CD4-positive, alpha-beta T cell treated with Interferon gamma for 1 hour (primary cell): ENCODE results near the gene NOB1.
"Not testable (repeated sequence)": the region's sequence is repeated elsewhere in the genome, so short reads cannot be mapped to it uniquely, and the experiment has no call there.

Source experiments
- DNase-seq: peaks from one replicate; pipeline ENCODE4 v3.0.0-alpha.2; 2020

NOB1 gene

GRCh38 chr16:69757375-69757774, 2.6 kb upstream of the NOB1 start:
- not testable (repeated sequence) for DNase-seq

- DNase-seq, result no peak
Observed at GRCh38 chr16:69756705-69757104, 2.0 kb upstream of the NOB1 start.

- no peak for DNase-seq
Observed at GRCh38 chr16:69754143-69754468, 620 bp downstream of the NOB1 start.

GRCh38 chr16:69748694-69749345, 5.9 kb downstream of the NOB1 start:
- DNase-seq, result no peak

GRCh38 chr16:69747115-69747514, 7.6 kb downstream of the NOB1 start:
- DNase-seq, result no peak

GRCh38 chr16:69745959-69746358, 8.8 kb downstream of the NOB1 start:
- DNase-seq, result no peak

GRCh38 chr16:69745232-69745612, 9.5 kb downstream of the NOB1 start:
- no peak for DNase-seq

- no peak for DNase-seq
Observed at GRCh38 chr16:69744363-69745231, 10.1 kb downstream of the NOB1 start.

GRCh38 chr16:69741951-69742904, 12.5 kb downstream of the NOB1 start:
- no peak for DNase-seq

GRCh38 chr16:69741519-69741918, 13.2 kb downstream of the NOB1 start:
- no peak for DNase-seq

GRCh38 chr16:69732101-69732500, 22.6 kb downstream of the NOB1 start:
- no peak for DNase-seq

- not testable (repeated sequence) for DNase-seq
Observed at GRCh38 chr16:69731280-69731679, 23.4 kb downstream of the NOB1 start.

- DNase-seq, result not testable (repeated sequence)
Observed at GRCh38 chr16:69729030-69729429, 25.7 kb downstream of the NOB1 start.

GRCh38 chr16:69727916-69728270, 26.8 kb downstream of the NOB1 start:
- DNase-seq, result no peak

GRCh38 chr16:69726313-69727060, 28.2 kb downstream of the NOB1 start, which contains the start of gene NQO1:
Gene NQO1 (minus strand): TSS chr16:69726560. CDS start chr16:69726439, 121 bp downstream.
- peak; percentile 85 for DNase-seq

- DNase-seq, result no peak
Observed at GRCh38 chr16:69725480-69726312, 29.0 kb downstream of the NOB1 start.

- DNase-seq, result no peak
Observed at GRCh38 chr16:69724981-69725479, 29.7 kb downstream of the NOB1 start.

- no peak for DNase-seq
Observed at GRCh38 chr16:69724414-69724873, 30.3 kb downstream of the NOB1 start.

GRCh38 chr16:69721441-69721957, 33.2 kb downstream of the NOB1 start:
- DNase-seq, result no peak

- DNase-seq, result no peak
Observed at GRCh38 chr16:69720822-69721430, 33.8 kb downstream of the NOB1 start.
